ENCODE results near the gene COL5A2.

COL5A2 gene

DNA sequence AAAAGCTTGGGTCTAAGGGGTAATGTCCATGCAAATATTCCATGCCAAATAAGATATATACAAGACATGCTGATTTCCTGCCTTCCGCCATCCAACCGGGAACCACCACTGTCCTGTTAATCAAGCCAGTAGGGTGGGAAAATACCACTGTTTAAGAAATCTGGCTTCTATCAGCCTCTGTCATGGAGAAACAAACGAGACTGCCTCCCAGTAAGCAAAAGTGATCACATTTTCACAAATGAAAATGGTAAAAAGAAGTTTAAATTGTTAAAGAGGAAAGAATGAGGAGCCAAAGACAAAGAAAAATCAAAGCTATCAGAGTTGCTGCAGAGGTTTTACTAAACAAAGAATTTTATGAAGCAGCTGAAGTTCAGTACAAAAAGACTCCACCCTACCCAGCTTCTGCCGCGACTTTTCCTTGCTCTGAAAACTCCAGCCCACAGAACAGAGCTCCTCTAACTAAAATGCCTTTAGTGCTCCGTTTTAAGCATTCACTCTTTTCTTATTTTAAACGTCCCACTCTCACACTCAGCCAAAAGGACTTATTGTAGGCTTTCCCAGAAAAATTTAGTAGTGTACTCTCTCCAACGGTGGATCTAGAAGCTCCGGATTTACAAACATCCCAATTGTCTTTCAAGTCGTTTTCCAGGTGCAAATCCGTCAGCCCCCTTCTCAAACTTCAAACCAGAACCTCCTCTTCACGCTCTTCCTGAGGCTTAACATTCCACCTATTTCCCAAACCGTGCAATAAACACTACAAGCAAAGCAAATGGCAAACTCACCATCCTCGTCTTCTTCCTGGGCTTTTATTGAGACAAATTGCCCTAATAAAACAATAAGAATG, 613 bp downstream of the COL5A2 start:
- no peak for DNase-seq

DNA sequence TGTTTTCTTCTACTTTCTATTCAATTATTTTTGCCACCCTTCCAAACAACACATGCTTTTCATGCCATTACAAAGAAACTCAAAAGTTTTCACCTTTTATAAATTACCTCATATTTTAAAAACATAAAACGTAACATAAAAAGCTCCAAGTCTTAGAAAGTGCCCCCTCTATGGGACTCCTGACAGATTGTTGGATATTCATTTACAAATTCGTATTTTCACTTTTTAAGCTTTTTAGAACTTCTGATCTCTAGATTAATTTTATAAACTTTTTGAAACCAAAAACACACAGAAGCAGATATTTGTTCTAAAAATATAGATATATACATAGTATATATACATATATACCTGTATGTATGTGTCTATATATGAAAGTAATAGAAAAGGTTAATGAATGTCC, 1.5 kb downstream of the COL5A2 start:
- no peak for DNase-seq

GRCh38 chr2:189177251-189177840, 2.2 kb downstream of the COL5A2 start:
- no peak for DNase-seq

DNA sequence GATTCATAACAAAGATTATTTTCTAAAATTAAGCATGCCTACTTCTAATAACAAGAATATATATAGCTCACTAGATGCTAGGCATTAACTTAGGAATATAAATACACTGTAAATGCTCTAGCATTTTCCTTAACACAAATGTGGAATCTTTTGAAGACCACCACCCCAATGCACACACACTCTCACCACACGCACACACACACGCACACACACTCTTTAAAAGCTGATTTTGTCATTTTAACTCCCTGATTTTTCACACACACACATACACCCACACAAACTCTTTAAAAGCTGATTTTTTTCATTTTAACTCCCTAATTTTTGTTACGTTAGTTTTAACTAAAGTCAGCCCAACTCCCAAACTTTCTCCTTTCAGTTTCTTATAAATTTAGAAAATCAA, 3.0 kb downstream of the COL5A2 start:
- DNase-seq: no peak

DNA sequence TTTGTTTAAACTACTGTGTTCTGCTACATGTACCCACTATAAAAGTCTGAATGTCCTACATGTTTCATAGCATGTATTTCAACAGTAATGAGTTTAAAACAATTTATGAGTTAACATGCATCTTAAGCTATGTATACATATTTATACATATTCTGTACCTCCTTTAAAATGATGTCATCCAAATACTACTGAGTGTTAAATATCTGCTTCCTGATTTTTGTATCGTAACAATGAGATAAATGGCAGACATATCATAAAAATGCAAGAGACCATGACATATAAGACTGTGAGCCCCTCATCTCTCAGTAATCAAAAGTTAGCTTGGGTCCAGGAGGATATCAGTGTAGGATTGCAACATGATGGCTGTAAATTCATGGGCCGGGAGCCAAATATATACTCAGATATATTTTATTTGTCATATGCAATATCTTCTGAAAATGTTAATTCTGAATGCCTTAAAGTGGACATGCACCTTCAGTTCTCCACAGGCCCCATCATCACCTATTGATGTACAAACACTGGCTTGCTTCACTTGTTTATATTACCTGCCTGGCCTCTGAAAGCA, 3.6 kb downstream of the COL5A2 start:
- DNase-seq: no peak

- DNase-seq: no peak
Measured at GRCh38 chr2:189171956-189172609, 7.5 kb downstream of the COL5A2 start.

DNA sequence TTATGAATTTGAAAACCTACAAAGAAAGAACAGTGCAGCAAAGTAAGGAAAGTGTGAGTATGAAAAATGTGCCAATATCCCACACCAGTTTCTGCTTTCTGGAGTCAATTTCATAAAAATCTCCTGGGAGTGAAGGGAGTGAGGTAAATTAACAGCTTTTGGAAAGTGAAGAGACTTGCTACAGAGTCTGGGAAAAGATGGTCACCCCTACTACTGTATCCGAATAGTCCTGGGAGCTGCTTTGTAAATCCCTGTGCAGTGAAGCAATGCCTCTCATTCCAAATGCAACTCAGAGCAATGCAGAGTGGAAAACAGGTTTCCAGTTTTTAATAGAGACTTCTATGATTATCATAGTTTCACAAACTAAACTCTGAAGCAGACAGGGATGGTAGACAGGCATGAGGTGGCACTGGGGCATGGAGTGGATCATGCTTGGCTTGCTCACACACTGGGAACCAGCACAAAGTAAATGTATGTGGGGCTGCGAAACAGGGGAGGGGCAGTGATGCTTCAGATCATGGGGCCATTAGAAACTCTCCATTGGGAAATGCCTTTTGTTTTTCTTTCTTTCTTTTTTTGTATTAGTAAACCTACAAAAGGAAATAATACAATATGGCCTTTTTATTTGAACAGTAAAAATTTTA, 10.6 kb downstream of the COL5A2 start:
- DNase-seq: no peak

GRCh38 chr2:189165656-189166380, 13.7 kb downstream of the COL5A2 start:
- no peak for DNase-seq

DNA sequence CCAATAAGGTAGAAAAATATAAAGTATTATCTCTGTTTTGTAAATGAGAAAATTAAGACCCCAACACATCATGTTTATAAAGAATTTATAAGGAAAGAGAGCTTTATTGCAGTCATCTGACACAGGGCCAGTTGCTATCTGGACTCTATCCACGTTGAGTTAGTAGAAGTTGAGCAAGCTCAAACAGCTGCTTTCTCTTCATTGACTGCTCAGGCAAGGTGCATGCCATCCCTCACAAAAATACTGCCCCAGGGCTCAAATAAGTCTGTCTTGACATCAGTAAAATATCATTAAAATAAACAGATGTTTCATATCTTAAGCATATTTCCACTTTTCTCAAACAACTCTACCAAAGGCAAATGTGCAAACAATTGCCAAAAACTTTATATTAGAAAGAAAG, 14.8 kb downstream of the COL5A2 start:
- DNase-seq: no peak

DNA sequence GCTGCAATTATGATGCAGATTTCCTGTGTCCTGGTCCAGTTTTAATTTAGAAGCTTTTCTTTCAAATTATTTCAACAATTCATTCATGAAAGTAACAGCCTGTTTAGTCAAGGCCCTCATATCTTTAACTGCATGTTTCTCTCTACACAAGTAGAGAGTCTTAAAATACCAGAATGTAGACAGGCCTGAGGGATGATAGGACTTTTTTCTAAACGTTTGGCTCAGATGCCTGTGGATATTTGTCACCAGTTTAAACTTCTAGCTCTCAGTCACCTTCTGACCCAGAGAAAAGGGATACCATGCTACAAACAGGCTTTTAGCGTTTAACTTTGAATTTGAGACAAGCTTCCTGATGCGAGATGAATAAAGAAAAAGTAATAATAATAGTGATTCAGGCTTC, 15.7 kb downstream of the COL5A2 start:
- no peak for DNase-seq

DNA sequence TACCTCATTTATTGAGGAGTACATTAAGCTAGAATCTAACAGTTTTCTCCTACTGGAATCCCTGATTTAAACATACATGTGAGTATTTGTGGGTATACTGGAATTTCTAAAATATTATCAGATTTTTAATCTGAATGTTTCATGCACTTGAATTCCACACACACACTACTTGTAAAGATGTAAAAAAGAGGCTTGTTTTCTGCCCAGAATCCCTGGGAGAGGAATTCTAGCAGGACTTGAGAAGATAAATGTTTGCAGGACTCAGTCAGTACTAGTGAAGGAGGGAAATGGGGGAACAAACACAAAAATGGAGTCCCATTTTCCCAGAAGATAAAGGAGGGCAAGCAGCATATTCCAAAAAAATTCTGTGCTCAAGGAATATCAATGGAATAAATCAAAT, 17.0 kb downstream of the COL5A2 start:
- no peak for DNase-seq

DNA sequence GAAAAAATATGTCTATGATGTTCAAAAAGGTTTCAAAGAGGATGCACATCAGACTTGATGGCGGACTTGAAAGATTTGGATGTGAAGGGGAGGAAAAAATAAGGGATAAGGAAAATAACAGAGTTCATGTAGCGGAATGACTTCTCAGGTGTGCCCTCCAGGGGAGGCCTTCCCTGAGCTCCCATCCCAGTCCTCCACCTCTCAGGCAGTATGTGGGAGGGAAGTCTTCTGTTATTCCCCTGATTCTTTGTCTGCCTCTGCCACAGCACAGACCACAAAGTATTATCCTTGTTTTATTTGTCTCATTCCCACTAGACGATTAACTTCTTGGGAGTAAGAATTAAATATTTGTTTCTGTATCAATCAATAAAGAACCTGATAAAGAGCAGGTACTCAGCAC, 17.7 kb downstream of the COL5A2 start:
- DNase-seq: no peak

DNA sequence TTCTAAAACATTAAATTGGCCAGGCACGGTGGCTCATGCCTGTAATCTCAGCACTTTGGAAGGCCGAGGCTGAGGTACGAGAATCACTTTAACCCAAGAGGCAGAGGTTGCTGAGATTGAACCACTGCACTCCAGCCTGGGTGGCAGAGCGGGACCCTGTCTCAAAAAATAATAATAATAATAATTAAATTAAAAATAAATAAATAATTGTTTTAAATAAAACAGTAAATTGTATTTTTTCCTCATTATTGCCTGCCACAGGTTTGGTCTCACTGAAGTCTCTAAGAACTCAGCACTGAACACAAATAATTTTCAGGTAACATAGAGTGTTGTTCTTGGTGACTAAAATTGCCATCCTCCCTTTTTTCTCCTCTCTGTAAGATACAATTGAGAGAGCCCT, 19.8 kb downstream of the COL5A2 start:
- no peak for DNase-seq

GRCh38 chr2:189159273-189159672, 20.3 kb downstream of the COL5A2 start:
- no peak for DNase-seq

DNA sequence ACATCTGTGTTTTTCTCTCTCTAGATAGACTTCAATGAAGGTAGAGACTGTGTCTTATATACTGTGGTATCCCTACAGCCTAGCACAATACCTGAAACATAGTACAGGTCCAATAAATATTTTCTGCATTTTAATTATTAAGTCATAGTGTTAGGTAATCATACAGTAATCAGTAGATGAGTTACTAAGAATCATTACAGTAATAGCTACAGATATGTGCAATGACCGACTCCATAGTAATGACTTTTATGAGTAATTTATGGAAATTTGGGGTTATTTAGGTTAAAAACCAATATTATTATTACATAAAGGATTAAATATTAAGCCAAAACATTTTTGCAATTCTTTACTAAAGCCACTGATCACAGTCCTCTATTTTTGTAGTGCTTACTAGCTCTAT, 21.6 kb downstream of the COL5A2 start:
- no peak for DNase-seq

- no peak for DNase-seq
Measured at GRCh38 chr2:189157456-189157855, 22.1 kb downstream of the COL5A2 start.

- no peak for DNase-seq
Measured at GRCh38 chr2:189155795-189156194, 23.8 kb downstream of the COL5A2 start.

DNA sequence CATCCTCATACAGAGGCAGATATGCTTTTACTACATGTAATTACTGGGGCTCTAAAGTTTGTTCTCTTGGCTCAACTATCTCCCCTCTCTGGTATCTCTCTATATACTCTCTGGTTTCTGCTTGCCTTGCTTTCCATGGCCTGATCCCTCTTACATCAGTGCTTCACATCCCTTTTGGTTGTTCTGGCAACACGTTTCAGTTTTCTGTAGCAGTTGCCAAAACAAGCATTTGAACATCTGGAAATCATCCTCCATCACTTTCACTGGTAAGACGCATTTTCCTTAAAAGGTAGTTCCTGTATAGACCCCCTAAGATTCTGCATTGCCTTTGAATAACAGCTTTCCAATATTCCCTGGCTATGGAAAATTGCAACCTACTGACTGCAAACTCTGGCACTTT, 25.9 kb downstream of the COL5A2 start:
- no peak for DNase-seq

GRCh38 chr2:189152483-189152882, 27.1 kb downstream of the COL5A2 start:
- no peak for DNase-seq

GRCh38 chr2:189151906-189152305, 27.7 kb downstream of the COL5A2 start:
- no peak for DNase-seq

DNA sequence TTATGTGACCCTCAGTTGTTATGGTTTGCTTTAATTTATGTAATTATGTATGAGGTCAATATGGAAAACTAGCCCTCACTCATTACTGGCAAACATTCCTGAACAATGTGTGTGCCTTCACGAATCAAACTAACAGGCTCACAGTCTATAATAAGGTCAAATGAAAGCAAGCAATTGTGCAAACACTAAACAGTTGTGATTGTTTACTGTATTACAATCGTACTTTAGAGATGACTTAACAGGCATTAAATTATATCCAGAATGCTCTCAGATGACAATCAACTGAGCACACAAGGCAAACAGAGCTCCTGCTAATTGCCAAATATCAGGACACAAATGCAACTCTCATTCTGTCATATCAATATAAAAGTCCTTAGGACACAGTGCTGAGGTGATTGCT, 29.5 kb downstream of the COL5A2 start:
- no peak for DNase-seq
